Measurements from ENCODE around the gene XPR1. TPM values are rescaled to one million over a fixed set of nuclear protein-coding genes. Genes with fewer than 3 reads are reported as not detected.
"Not testable (repeated sequence)": the region's sequence is repeated elsewhere in the genome, so short reads cannot be mapped to it uniquely, and the experiment has no call there.

XPR1 gene
- total and polyA plus RNA-seq, 8 donors: 3.4 to 25.3 (median 13.7) TPM

- intact Hi-C loops (cut with DNase I): loop anchor here in 1 of 3 donors (10.0 kb wide), 1 partner anchor 330 kb away; no protein-coding TSS in a partner anchor
- DNase-seq (no peak), ATAC-seq (peak; percentile 56 to 81 (median 70)), FAIRE-seq (no peak)
- WGBS, 2 donors: 6 to 12% methylated on average over 5 of the region's 5 CpGs
- Histone ChIP-seq H3K4me3 (peak overlapping the region in 1 of 4 donors; percentile 6), H3K27me3 (no peaks in the 10 kb centered on the region), H3K4me1 (peaks cover 5 to 24% (median 20%) of the 10 kb centered on the region in 3 donors), H3K9me3 (no peaks in the 10 kb centered on the region), H3K27ac (peak overlapping the region in 2 of 4 donors; percentile 17 to 61), H3K36me3 (no peaks in the 10 kb centered on the region)
- no peak for TF ChIP-seq CTCF (IDR thresholded peaks at IDR 0.05)
Measured at GRCh38 chr1:180854456-180854855, 222.6 kb downstream of the XPR1 start.

- 89 to 90% methylated on average over 7 of the region's 7 CpGs for WGBS, 2 donors
- H3K36me3 ChIP-seq, DNase-seq, H3K27ac ChIP-seq, H3K9me3 ChIP-seq, H3K27me3 ChIP-seq, H3K4me3 ChIP-seq, ATAC-seq, FAIRE-seq: not testable (repeated sequence)
- intact Hi-C loops (cut with DNase I): loop anchor here in 1 of 3 donors (10.0 kb wide), 1 partner anchor 333 kb away; no protein-coding TSS in a partner anchor
- peaks cover 12 to 34% (median 28%) of the 10 kb centered on the region in 3 donors for H3K4me1 ChIP-seq
Measured at GRCh38 chr1:180857947-180858725, 226.3 kb downstream of the XPR1 start.

GRCh38 chr1:180859306-180859705, 227.5 kb downstream of the XPR1 start:
- FAIRE-seq (no peak), DNase-seq (no peak), ATAC-seq (no peak)
- no peak overlapping the region for H3K27ac ChIP-seq
- no peak for TF ChIP-seq CTCF (IDR thresholded peaks at IDR 0.05)
- intact Hi-C loops (cut with DNase I): loop anchor here in 1 of 3 donors (10.0 kb wide), 1 partner anchor 335 kb away; no protein-coding TSS in a partner anchor
- H3K4me1 ChIP-seq: peaks cover 12 to 27% (median 25%) of the 10 kb centered on the region in 3 donors
- 93 to 97% methylated on average over 1 of the region's 1 CpG for WGBS, 2 donors
- H3K9me3 ChIP-seq: no peaks in the 10 kb centered on the region
- H3K27me3 ChIP-seq: no peaks in the 10 kb centered on the region
- H3K36me3 ChIP-seq: peaks cover 0 to 4% (median 0%) of the 10 kb centered on the region in 3 donors
- no peak overlapping the region for H3K4me3 ChIP-seq

- no peak for ATAC-seq
- FAIRE-seq: no peak
- WGBS, 2 donors: 75 to 88% methylated on average over 2 of the region's 2 CpGs
- Histone ChIP-seq H3K36me3 (peaks cover 0 to 5% (median 0%) of the 10 kb centered on the region in 3 donors), H3K9me3 (no peaks in the 10 kb centered on the region), H3K4me1 (peaks cover 12 to 21% (median 20%) of the 10 kb centered on the region in 3 donors), H3K4me3 (no peak overlapping the region), H3K27me3 (no peaks in the 10 kb centered on the region), H3K27ac (no peak overlapping the region)
- no peak for DNase-seq
- intact Hi-C loops (cut with DNase I): loop anchor here in 1 of 3 donors (5.0 kb wide), 2 partner anchors 223 to 338 kb away; no protein-coding TSS in a partner anchor
- no peak for TF ChIP-seq CTCF (IDR thresholded peaks at IDR 0.05)
Measured at GRCh38 chr1:180860535-180860934, 228.7 kb downstream of the XPR1 start.

GRCh38 chr1:180862305-180862704, 230.5 kb downstream of the XPR1 start:
- Histone ChIP-seq H3K27me3 (no peaks in the 10 kb centered on the region), H3K4me1 (peaks cover 12 to 21% (median 20%) of the 10 kb centered on the region in 3 donors), H3K36me3 (peaks cover 0 to 5% (median 0%) of the 10 kb centered on the region in 3 donors), H3K27ac (peak overlapping the region in 2 of 4 donors; percentile 9 to 19), H3K4me3 (no peak overlapping the region), H3K9me3 (no peaks in the 10 kb centered on the region)
- no peak for TF ChIP-seq CTCF (IDR thresholded peaks at IDR 0.05)
- intact Hi-C loops (cut with DNase I): loop anchor here in 1 of 3 donors (5.0 kb wide), 2 partner anchors 225 to 340 kb away; no protein-coding TSS in a partner anchor
- no peak for FAIRE-seq
- ATAC-seq: peak; percentile 66 to 86 (median 78)
- WGBS, 2 donors: 6 to 13% methylated on average over 1 of the region's 1 CpG
- DNase-seq: no peak

Measured in pancreas (tissue), 10 donors.